HG02588 (cell line): ENCODE results near the gene TBC1D23.
"Not testable (repeated sequence)": the region's sequence is repeated elsewhere in the genome, so short reads cannot be mapped to it uniquely, and the experiment has no call there.

Source experiments
- ATAC-seq: cut with Tn5 transposase; IDR thresholded peaks from one replicate; pipeline ENCODE4 v1.9.1; 2021; ENCODE audit warnings: mild to moderate bottlenecking, moderate library complexity; ENCODE audit not compliant: unreplicated experiment

Gene TBC1D23

DNA sequence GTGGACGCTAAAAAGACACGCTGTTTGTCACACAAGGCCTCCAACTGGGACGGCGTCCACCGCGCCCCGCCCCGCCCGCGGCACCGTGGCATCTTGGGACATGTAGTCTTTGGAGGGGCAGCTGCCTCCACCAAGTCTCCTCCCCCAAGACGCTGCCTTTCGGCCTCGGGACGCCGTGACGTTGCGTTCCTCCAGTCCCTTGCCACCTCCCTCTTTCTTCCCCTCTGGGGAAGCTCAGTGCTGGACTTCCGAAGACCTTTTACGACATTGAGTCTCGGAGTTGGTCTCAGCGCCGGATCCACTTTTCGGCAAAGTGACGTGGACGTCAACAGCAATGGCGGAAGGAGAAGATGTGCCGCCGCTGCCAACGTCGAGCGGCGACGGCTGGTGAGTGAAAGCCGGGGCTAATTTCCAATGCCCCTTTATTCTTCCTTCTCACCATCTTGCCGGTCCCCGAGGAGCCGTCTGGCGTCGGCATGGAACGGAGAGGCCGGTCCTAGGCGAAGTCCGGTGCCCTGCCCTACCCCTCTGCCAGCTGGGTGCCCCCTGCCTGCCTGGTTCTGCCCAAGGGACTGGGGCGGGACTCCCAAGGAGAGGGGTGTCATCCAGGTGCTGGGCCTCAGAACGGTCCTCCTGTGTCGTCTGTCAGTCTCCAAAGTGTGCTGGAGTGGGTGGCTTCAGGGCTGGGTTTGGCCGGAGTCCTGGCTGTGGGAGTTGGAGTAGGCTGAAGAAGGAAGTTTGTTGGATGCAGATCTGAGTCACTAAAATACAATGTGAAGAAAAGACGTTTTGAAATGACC lies at the start of gene TBC1D23:
TBC1D23 (plus strand) TSS at position 308 of the 800 bp plus-strand sequence; CDS start at position 335, 27 bp downstream.
- peak; percentile 100 for ATAC-seq

DNA sequence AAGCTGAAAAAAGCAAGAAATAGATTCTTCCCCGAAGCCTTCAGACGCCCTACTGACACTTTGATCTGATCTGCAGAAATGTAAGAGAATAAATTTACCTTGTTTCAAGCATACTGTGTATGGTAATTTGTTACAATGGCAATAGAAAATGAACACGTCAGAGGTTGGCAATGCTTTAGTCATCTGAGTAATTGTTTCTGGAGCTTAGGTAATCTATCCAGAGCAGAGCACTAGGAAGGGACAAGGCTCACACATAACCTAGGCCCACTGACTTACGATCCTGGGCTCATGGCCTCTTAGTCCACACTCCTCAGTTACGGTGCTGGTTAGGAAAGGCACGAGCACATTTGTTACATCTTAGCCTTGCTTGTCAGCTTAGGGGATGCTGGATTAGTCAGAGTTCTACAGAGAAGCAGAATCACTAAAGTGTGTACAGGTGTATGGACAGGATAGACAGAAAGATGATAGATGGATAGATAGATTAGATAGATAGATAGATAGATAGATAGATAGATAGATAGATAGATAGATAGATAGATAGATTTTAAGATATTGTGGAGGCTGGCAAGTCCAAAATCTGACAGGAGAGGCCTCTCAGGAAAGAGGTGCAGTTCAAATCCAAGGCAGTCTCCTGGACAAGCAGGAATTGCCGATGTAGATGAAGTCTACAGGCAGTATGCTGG lies 46.8 kb upstream of the TBC1D23 start:
- no peak for ATAC-seq

DNA sequence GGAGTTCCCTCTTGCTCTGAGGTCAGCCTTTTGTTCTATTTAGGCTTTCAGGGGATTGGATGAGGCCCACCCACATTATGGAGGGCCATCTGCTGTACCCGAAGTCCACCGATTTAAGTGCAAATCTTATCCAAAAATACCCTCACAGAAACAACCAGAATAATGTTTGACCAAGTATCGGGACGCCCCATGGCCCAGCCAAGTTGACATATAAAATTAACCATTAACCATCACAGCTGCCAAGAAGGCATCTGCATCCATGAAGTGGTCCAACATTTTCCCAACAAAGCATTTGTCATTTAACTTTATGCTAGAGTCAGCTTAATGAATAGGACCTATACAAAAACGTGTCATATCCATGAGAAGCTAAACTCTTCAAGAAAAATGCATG lies 46.2 kb upstream of the TBC1D23 start:
- ATAC-seq: no peak

DNA sequence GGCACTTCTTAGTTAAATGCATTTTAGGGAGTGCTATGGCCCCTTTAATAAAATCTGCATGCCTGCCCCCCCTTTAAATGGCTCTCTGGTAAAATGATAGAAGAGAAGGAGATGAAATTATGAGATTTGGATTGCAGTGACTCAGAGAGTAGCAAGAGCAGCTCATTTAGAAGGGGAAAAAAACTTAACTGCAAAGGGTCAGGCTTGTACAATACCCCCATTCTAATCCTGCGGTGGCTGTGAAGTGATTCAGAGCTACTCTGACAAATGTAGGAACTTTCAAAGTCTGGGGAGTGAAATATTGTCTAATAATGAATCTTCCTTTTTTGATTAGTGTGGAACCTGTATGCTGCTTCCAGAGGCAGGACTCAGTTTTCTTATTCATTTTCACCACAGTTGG lies 44.1 kb upstream of the TBC1D23 start:
- no peak for ATAC-seq

DNA sequence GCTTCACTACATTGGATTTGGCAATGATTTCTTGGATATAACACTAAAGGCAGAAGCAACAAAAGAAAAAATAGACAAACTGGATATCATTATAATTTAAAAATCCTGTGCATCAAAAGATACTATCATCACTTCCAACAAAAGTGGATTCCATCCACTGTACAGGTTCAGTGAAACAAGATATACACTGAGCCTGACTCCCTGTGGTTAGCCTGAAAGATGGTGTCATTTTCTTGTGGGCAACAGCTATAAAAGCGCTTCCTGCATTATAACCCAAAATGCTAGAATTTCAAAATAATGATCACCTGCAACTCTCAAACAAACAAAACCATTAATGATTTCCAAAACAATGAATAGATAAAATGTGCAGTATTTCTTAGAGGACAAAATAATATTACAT lies 39.6 kb upstream of the TBC1D23 start:
- no peak for ATAC-seq

DNA sequence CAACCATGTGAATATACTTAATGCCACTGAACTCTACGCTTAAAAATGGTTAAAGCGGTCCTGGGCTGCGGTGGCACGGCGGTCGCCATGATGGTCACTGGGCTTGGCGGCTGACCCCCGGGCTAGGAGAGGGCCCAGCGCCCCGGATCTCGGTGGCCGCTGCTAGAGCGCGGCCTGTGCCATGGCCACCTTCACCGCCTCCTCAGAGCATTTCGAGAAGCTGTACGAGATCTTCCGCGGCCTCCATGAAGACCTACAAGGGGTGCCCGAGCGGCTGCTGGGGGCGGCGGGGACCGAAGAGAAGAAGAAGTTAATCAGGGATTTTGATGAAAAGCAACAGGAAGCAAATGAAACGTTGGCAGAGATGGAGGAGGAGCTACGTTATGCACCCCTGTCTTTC lies 35.6 kb upstream of the TBC1D23 start:
- no peak for ATAC-seq

DNA sequence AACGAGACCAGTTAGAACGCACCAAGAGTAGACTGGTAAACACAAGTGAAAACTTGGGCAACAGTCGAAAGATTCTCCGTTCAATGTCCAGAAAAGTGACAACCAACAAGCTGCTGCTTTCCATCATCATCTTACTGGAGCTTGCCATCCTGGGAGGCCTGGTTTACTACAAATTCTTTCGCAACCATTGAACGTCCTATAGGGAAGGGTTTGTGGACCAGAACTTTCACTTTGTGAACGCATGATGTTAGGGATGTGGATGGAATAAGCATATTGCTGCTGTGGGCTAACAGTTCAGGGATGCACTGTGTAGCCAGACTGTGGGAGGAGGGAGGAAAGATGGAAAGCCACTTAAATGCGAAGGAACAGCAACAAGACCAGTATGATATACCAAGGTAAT lies 34.9 kb upstream of the TBC1D23 start:
- no peak for ATAC-seq

DNA sequence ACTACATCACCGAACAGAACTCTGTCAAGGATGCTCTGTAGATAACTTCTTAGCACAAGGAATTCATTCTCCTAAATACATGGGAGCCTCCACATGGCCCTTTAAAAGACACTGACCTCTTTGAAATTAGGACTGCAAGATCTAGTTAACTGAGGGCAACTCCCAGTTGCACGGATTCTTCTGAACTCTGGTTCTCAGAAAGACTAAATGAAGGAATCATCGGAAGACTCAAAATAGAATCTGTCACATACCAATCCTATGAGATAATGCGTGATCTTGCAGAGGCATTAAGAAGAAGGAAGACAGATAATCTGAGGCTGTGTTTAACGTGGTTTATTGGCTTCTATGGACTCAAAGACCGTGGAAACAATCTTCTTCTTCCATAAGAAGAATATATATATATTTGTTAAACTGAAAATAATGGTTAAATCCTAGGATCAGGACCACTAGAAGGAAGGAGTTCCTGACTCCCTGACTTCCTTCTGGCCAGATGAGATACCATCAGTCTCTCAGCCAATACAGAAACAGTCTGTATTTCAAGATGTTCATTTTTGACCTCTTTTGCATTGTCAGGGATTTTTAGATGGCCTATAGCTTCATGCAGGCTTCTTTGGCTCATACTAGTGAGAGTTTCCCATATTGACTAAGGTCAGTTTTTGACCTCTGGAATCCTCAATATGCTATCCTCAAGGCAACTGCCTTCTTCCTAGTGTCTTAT lies 33.9 kb upstream of the TBC1D23 start:
- ATAC-seq: no peak

DNA sequence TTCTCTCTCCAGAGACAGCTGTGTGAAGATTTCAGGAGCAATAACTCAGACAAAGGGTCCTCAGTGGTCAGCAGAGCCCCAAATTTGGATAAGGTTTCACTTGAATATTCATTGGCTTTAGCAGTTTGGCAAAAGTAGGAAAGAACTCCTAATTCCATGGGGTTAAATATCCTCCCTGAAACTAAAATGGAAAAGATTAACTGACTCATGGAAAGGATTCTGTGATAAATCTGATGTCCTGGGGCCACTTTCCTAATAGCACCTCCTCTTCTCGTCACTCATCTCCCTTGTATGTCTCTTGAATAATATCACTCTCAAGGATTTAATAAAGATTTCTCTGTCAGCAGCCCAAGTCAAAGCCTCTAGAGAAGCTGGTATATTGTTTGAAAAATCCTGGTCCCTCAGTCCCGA lies 33.3 kb upstream of the TBC1D23 start:
- ATAC-seq: no peak

DNA sequence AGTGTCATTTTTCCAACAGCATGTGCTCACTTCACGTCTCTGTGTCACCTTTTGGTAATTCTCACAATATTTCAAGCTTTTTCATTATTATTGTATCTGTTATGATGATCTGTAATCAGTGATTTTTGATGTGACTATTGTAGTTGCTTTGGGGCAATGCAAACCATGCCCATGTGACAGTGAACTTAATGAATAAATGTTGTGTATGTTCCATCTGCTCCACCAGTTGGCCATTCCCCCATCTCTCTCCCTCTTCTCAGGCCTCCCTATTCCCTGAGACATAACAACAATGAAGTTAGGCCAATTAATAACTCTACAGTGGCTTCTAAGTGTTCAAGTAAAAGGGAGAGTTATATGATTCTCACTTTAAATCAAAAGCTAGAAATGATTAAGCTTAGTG lies 32.5 kb upstream of the TBC1D23 start:
- ATAC-seq: no peak

DNA sequence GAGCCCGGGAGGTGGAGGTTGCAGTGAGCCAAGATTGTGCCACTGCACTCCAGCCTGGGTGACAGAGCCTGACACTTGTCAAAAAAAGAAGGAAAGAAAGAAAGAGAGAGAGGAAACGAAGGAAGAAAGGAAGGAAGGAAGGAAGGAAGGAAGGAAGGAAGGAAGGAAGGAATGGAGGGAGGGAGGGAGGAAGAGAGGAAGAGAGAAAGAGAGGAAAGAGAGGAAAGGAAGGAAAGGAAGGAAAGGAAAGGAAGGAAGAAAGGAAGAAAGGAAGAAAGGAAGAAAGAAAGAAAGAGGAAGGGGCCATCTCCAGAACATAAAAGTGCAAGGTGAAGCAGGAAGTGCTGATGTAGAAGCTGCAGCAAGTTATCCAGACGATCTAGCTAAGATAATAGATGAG lies 31.6 kb upstream of the TBC1D23 start:
- not testable (repeated sequence) for ATAC-seq

DNA sequence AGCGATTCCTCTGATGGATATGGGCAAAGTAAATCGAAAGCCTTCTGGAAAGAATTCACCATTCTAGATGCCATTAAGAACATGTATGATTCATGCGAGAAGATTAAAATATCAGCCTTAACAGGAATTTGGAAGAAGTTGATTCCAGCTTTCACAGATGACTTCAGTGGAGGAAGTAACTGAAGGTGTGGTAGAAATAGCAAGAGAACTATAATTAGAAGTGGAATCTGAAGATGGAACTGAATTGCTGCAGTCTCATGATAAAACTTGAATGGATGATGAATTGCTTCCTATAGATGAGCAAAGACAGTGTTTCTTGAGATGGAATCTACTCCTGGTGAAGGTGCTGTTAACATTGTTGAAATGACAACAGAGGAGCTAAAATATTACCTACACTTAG lies 30.1 kb upstream of the TBC1D23 start:
- ATAC-seq: no peak

DNA sequence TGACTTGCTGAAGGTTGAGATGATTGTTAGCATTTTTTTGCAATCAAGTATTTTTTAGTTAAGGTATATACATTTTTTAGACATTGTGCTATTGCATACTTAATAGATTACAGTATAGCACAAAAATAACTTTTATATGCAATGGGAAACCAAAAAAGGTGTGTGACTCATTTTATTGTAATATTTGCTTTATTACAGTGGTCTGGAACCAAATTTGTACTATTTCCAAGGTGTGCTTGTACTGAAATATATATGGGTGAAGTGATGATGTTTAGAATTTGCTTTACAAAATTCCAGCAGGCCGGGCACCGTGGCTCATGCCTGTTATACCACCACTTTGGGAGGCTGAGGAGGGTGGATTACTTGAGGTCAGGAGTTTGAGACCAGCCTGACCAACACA lies 29.1 kb upstream of the TBC1D23 start:
- no peak for ATAC-seq

DNA sequence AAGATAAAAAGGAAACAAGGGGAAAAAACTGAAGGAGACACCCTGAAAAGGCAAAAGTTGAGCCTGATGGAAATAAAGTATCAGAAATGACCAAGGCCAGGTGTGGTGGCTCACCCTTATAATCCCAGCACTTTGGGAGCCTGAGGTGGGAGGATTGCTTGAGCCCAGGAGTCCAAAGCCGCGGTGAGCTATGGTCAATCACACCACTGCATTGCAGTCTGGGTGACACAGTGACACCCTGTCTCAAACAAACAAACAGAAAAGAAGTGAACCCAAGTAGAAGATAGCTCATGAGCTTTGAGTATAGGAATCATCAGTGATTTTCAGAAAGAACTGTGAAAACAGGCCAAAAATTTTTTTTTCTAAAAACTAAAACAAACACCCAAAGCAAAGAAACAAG lies 26.4 kb upstream of the TBC1D23 start:
- ATAC-seq: no peak

DNA sequence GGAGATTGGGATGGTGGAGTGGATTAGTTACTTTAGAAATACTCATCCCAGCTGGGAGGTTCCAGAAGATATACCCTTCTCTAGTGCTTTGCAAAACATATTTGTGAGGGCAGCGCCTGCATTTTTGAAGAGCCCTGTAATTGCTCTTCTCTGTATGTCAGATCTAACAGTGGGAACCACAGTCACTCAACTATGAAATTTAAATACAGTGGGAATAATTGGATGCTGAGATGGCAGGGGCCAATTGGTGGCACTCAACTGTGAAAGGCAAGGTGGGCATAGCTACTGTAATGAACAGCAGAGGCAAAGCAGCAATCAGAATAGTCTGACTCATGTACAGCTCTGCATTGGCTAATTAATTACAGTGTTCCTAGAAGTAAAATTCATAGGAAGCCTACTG lies 22.2 kb upstream of the TBC1D23 start:
- no peak for ATAC-seq

DNA sequence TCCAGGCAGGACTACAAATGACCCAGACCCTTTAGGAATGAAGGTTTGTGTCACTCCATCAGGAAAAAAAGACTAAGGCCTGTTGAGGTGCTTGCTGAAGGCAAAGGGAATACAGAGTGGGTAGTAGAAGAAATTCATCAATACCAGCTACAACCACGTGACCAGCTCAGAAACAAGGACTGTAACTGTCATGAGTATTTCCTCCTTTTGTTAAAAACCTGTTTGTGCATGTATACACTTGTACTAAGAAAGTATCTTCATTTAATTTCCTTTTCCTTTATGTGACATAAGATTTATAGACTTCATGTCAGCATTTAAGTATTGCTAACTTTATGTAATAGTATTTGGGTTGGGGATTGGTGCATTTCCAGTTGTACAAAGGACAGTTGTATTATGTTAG lies 18.3 kb upstream of the TBC1D23 start:
- not testable (repeated sequence) for ATAC-seq

DNA sequence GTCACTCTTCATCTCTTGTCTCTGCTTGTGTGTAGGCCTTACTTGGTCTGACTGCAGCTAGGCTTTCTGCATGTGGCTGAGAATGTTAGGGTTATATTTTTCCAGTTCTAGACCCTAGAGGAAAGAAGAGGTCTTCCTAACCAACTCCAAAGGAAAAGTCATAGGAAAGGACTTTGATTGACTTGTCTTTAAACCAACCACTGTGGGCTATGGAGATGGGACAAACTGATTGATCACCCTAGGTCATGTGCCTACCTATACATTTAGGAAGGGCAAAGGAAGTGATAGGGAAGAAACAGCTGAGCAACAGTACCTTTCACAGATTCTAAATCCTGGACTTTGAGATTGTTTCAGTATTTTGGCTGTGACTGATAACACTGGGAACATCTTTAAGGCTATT lies 16.5 kb upstream of the TBC1D23 start:
- no peak for ATAC-seq

DNA sequence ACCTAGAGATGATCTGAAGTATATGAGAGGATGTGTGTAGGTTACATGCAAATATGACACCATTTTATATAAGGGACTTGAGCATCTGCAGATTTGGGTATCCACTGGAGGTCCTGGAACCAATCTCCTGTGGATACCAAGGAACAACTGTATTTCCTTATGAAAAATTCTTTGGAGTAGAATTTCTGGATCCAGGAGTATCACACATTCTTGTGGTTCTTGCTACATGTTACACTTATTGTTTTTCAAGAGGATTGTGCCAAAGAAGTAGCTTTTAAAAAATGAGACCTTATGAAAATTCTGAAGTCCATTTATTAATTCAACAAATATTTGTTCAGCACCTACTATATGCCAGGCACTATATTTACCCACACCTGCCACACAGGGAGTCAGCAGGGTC lies 15.7 kb upstream of the TBC1D23 start:
- no peak for ATAC-seq

DNA sequence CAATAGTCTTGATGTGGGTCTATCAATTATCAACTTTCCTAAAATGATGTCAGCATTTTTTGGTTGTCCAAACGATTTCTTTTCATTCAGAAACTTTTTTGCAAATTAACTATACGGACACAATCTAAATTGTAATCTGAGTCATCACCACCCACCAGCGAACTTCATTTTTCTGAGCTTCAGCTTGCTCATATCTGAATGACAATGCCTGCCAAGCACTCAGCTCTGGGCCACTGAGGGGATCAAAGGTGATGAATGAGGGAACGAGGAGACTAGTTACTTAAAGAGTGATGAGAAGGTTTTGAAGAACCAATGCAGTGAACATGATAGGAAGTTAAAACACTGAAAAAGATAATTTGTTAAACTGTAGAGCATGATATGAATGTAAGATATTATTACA lies 14.9 kb upstream of the TBC1D23 start:
- ATAC-seq: no peak

DNA sequence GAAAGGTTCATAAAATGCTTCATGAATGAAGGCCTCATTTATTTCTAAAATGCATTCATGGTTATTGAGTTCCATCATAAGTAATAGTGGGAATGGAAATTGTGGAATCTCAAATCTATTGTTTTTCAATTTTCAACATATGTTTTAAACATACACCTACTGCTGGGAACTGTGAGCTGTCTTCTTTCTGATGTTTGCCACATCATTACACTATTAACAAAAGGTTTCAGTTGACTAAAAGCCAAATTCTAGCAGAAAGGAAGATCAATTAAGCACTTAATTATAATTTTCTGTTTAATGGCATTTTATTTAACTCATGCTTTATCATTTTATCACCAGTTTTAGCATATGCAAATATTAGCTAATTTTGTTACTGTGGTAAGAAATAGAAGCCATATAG lies 13.8 kb upstream of the TBC1D23 start:
- no peak for ATAC-seq

DNA sequence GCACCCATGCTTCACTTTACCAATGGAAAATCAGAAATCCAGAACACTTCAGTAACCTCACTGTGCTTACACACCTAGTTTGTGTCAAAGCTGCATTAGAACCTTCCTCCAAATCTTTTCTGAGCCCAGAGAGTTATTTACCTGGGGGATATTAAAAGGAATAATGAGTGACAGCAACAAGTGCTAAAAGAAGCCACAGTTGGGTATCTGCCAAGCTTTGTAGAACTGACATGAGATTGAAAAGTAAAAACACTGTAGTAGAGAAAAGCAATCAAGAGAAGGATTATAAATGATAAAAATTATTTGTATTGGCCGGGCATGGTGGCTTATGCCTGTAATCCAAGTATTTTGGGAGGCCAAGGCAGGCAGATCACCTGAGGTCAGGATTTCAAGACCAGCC lies 8.8 kb upstream of the TBC1D23 start:
- ATAC-seq: no peak
